RWPE1 (cell line): Measurements from ENCODE around the gene DCAF8.

Source experiments
- CTCF ChIA-PET: fragments of 350-600 bp; sonication (Branson Sonifier 250); formaldehyde crosslinking; extraction: SDS; loops from one replicate; lab custom pipeline; 2021; lab: Yijun Ruan, JAX
- POLR2A ChIA-PET: fragments of 400-600 bp; formaldehyde crosslinking; extraction: SDS; loops from one replicate; lab custom pipeline; 2020; ENCODE audit warnings: antibody characterized with exemption; ENCODE audit not compliant: low non-redundant PET; lab: Yijun Ruan, JAX
- DNase-seq: peaks from one replicate; pipeline ENCODE4 v3.0.0; 2012; ENCODE audit warnings: low spot score
- H3K27ac ChIP-seq: fragments of 450-650 bp; 2 replicates; pipeline ENCODE4 v1.5.1; 2017
- CTCF ChIP-seq: fragments of 450-650 bp; conservative IDR thresholded peaks from 2 replicates; pipeline ENCODE4 v1.5.1; 2017; ENCODE audit warnings: low read depth, mild to moderate bottlenecking

The DCAF8 gene

GRCh38 chr1:160257411-160258015 is 4.8 kb downstream of the DCAF8 start:
- no peak for TF ChIP-seq CTCF
- no peak for DNase-seq
- ChIA-PET POLR2A (no interaction called here), CTCF (interaction anchor here (0.6 to 1.0 kb wide), 3 partner anchors 15 to 157 kb away, joined by 3 to 5 read pairs (median 4); no protein-coding TSS in a partner anchor)
- H3K27ac ChIP-seq = peak overlapping the region; percentile 37

DNA sequence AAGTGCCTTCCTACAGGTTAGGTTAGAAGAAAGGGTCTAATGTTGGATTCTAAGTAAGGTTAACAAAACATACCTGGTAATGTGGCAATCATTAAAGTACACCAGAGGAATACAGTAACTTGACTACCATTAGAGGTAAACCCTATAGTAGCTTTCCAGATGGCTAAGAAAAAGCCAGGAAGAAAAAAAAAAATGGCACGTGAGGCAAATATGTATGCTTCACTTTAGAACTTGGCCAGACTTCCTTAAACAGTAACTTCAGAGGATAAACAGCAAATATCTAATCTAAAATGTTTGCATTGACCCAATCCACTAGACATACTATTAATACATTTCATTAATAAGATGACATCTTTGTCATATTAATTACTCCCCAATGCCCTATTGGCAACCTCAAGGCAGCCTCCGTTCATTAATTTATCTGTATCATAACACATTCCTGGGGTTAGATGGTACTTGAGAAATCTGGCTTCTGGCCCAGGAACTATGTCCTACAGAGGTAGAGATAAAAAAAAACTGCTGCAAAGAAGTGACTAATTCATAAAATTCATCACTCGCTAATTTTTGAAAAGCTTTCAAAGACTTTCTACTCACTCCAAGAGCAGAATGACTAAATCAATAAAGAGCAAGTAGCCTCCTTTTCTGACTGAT is 5.8 kb downstream of the DCAF8 start:
- DNase-seq = peak; percentile 70
- ChIA-PET CTCF (interaction anchor here (1.0 kb wide), 2 partner anchors 34 to 156 kb away, joined by 4 to 5 read pairs; no protein-coding TSS in a partner anchor), POLR2A (no interaction called here)
- H3K27ac ChIP-seq = no peak overlapping the region
- no peak for TF ChIP-seq CTCF

- no peak overlapping the region for H3K27ac ChIP-seq
- ChIA-PET POLR2A (no interaction called here), CTCF (interaction anchor here (0.6 kb wide), 1 partner anchor 155 kb away, joined by 3 read pairs; no protein-coding TSS in a partner anchor)
- DNase-seq = no peak
- TF ChIP-seq CTCF = no peak
These were observed 6.5 kb downstream of the DCAF8 start for GRCh38 chr1:160255781-160256300.

DNA sequence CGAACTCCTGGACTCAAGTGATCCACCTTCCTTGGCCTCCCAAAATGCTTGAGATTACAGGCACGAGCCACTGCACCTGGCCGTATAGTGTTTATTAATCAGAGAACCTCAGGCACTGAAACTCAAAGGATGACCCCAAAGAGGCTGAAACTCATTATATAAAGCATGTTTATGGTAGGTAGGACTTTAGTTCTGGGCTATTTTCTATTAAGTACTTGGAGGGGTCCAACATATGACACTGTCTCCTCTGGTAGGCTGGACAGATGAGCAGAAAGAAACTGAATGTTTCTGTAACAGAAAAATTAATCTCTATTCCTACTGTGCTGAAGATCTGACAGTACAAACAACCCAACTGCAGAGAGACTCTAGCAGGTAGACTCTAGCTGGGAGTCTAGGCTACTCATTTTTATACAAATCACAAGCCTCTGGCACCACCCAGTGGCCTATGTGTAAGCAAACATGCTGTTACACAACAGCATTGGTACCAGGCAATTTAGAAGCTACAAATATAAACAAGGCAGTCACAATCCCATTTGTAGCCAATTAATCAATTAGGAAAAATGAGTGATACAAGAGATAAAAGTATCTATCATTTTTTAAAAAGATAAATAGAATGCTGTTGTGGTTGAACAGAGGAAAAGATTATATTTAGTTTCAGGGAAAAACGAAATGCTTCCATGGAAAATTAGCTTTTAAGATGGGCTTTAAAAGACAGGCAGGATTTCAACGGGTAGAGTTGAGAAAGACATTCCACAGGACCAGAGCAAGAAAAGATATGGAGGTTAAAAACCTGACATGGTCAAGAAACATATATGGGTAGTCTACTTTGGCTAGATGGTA is 10.4 kb downstream of the DCAF8 start:
- H3K27ac ChIP-seq = no peak overlapping the region
- peak; percentile 66 for DNase-seq
- TF ChIP-seq CTCF = peak; percentile 72
- ChIA-PET CTCF (interaction anchor here (0.5 to 2.7 kb wide), 23 partner anchors 8 to 1243 kb away, joined by 3 to 14 read pairs (median 4); partner anchors contain the start of genes ATP1A4 and DCAF8), POLR2A (no interaction called here)

- TF ChIP-seq CTCF = no peak
- ChIA-PET CTCF (interaction anchor here (1.5 to 2.7 kb wide), 3 partner anchors 9 to 32 kb away, joined by 12 to 14 read pairs (median 13); no protein-coding TSS in a partner anchor), POLR2A (no interaction called here)
- no peak overlapping the region for H3K27ac ChIP-seq
- no peak for DNase-seq
These were observed 11.3 kb downstream of the DCAF8 start for GRCh38 chr1:160251011-160251410.

DNA sequence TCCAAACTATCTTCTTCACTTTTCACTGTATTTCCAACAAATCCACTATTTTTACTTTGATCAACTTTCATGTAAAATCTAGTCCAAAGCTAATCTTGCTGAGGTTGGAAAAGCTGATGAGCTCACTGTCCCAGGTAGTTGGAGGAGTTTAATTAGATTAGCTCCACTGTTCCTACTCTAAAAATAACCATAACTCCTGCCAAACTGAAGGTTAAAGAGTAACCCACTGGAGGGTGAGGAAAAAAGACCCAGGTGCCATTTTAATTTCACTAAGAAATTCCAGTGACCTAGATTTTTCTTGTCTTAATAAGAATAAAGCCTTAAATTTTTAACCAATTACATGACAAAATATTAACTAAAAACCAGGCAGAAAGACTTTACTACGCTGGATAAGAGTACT is 15.3 kb downstream of the DCAF8 start:
- CTCF ChIA-PET = interaction anchor here (0.5 to 1.1 kb wide), 2 partner anchors 54 kb away, joined by 3 read pairs; no protein-coding TSS in a partner anchor

More for the DNA sequence above, 15.3 kb downstream of the DCAF8 start:
- POLR2A ChIA-PET = no interaction called here
- TF ChIP-seq CTCF = no peak
- no peak for DNase-seq
- H3K27ac ChIP-seq = no peak overlapping the region
